GM06990 (cell line): ENCODE measurements around the gene TMEM200A.

Experiments used
- DNase-seq: peaks from one replicate; pipeline ENCODE4 v3.0.0-alpha.2; 2011; ENCODE audit not compliant: insufficient read length; ENCODE audit errors: extremely low read depth
- H3K27me3 ChIP-seq: replicated peaks from 2 replicates; pipeline ENCODE4 v1.6.0; 2011; ENCODE audit warnings: low read length; ENCODE audit not compliant: control insufficient read depth, insufficient read depth
- H3K36me3 ChIP-seq: 2 replicates; pipeline ENCODE4 v1.5.1; 2011; ENCODE audit warnings: low read length; ENCODE audit not compliant: control insufficient read depth, insufficient read depth
- H3K4me3 ChIP-seq: replicated peaks from 2 replicates; pipeline ENCODE4 v1.5.1; 2011; ENCODE audit warnings: low read depth, mild to moderate bottlenecking, control low read depth, low read length
- TF ChIP-seq, protein P1 (sequence below): IDR thresholded peaks from 2 replicates; pipeline ENCODE4 v1.5.1; 2011; ENCODE audit warnings: low read length, control low read depth, mild to moderate bottlenecking, inconsistent platforms; ENCODE audit not compliant: insufficient read depth, poor library complexity, severe bottlenecking

TMEM200A gene

DNA sequence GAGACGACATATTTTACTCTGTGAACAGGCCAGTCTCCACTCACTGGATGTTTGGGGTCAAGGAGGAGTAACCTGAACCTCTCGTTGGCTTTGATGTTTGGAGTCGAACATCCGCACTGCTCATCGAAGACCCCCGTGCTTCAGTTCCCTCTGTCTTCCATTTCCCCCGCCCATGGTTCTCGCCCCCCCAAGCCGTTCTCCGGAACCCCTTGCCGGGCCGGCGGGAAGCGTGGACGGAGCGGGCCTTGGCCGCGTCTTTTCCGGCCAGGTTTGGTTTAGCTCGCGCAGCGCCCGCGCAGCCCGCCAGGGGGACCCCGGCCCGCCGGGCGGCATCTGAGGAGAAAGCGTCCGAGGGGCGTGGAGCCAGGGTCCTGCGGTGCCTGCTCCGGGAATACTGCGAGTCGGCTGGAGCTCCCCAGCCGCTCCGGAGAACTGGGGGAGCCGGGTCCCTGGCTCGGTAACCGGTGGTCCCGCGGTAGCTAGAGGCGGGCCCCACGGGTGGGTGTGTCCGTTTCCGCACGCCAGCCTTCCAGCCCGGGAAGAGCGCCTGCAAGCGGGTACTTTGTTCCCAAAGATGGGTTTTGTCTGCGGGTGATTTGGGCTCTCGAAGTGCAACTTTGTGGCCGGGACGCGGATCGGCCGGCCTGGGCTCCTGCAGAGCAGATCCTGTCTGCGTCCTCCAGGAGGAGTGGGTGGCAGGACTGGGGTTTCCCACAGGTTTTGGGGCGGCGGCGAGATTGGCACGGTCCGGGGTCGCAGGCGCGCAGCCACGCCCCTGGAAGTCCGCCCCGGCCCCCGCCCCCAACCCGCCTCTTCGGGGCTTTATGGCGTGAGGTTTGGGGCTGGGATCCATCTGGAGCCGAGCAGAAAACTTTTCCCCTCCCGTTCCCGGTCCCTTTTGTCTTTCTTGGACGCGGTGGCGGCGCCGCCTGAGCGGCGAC, at the start of gene TMEM200A:
TSS of gene TMEM200A (plus strand) at position 852 of the 941 bp plus-strand sequence. CDS start 74,406 bp downstream, outside the sequence.
- peak within 1 kb of the TSS; percentile 63 for H3K4me3 ChIP-seq
- H3K27me3 ChIP-seq: no peaks in the 10 kb centered on the region; the same call in 1 of the 2 replicates
- peak; percentile 68 for DNase-seq
- H3K36me3 ChIP-seq: no peaks in the 10 kb centered on the region
- TF ChIP-seq, protein P1, sequence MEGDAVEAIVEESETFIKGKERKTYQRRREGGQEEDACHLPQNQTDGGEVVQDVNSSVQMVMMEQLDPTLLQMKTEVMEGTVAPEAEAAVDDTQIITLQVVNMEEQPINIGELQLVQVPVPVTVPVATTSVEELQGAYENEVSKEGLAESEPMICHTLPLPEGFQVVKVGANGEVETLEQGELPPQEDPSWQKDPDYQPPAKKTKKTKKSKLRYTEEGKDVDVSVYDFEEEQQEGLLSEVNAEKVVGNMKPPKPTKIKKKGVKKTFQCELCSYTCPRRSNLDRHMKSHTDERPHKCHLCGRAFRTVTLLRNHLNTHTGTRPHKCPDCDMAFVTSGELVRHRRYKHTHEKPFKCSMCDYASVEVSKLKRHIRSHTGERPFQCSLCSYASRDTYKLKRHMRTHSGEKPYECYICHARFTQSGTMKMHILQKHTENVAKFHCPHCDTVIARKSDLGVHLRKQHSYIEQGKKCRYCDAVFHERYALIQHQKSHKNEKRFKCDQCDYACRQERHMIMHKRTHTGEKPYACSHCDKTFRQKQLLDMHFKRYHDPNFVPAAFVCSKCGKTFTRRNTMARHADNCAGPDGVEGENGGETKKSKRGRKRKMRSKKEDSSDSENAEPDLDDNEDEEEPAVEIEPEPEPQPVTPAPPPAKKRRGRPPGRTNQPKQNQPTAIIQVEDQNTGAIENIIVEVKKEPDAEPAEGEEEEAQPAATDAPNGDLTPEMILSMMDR: peak; percentile 64

GRCh38 chr6:130320908-130321307, 44.9 kb upstream of the TMEM200A start:
- no peak overlapping the region for H3K4me3 ChIP-seq
- DNase-seq: no peak
- H3K27me3 ChIP-seq: no peaks in the 10 kb centered on the region
- no peaks in the 10 kb centered on the region for H3K36me3 ChIP-seq
- TF ChIP-seq, protein P1: no peak

DNA sequence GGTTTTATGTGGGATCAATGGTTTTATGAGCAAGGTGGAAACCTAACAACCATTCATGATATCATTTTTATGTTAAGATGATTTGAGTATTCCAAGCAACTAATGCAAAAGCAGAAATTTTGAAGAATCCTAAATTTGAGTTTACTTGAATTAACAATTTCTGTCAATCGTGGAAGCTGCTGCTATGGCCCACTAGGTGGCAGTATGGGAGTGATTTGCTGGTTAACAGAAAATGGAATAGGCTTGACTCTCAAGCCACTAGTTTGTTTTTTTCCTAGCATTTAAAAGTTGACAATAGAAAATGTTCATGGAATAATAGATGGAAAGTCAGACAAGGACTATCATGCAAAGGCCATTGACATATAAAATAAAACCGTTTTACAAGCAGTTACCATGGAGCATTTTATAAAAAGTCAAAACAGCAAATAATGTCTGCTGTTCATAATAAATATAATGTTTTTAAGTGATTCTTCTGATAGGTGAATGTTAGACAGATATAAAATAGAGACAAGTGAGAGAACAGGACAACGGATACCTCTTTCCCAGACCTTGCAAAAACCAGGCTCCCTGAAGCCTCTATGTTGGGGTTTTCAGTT, 43.0 kb upstream of the TMEM200A start:
- no peak for DNase-seq
- TF ChIP-seq, protein P1: peak; percentile 85
- no peaks in the 10 kb centered on the region for H3K27me3 ChIP-seq
- no peak overlapping the region for H3K4me3 ChIP-seq
- H3K36me3 ChIP-seq: no peaks in the 10 kb centered on the region

DNA sequence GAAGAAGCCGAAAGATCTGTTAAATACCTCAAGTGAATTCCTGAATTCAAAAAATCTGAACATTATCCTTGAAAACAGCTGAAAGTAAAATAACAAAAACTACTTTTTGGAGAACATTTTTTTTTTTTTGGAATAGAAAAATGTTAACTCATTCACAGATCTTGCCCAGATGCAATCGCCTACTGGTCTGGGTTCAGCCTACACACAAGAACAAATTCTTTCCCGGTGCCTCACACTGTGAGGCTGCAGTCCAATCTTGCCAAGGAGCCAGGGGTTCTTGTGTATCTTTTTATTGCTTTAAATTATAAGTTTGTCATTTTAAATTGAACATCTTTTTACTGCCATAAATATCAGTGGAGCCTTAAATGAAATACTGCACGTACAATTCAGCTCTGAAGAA, 41.2 kb upstream of the TMEM200A start:
- no peak overlapping the region for H3K4me3 ChIP-seq
- no peaks in the 10 kb centered on the region for H3K36me3 ChIP-seq
- TF ChIP-seq, protein P1: no peak
- no peak for DNase-seq
- H3K27me3 ChIP-seq: no peaks in the 10 kb centered on the region

DNA sequence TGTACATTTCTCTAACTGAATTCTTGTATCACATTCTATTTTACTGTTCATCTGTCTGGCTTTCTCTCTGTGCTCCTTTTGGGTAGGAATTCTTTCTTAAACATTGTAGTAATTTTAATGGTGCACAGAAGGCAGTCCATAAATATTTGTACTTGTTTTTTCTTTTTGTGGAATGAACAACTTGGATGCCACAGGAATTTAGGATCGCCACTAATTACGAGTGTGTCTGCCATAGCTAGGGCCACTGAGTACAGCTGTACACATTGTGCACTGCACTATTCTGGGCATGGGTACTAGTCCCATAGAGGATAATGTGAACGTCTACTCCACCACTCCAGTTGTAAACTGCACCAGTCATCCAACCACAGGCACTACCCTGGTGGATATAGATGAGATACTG, 39.3 kb upstream of the TMEM200A start:
- H3K4me3 ChIP-seq: no peak overlapping the region
- TF ChIP-seq, protein P1: no peak
- H3K27me3 ChIP-seq: no peaks in the 10 kb centered on the region
- no peaks in the 10 kb centered on the region for H3K36me3 ChIP-seq
- DNase-seq: no peak
